Stimulated activated CD8-positive, alpha-beta memory T cell treated with anti-CD3 and anti-CD28 coated beads, Interleukin-15, amount 100 ng/mL, for 24 hours (primary cell): Measurements from ENCODE around the gene VPS25.
"Not testable (repeated sequence)": the region's sequence is repeated elsewhere in the genome, so short reads cannot be mapped to it uniquely, and the experiment has no call there.

Experiments used
- DNase-seq: peaks from one replicate; pipeline ENCODE4 v3.0.0-alpha.2; 2020; ENCODE audit warnings: low read depth

Gene VPS25

GRCh38 chr17:42773290-42774035 is at the start of gene VPS25:
Gene VPS25, plus strand, starts transcription at chr17:42773449. Its CDS starts 27 bp downstream, at chr17:42773476.
- DNase-seq, result peak; percentile 47

- DNase-seq, result no peak
Observed at GRCh38 chr17:42723636-42724035, 49.6 kb upstream of the VPS25 start.

- no peak for DNase-seq
Observed at GRCh38 chr17:42725143-42725542, 48.1 kb upstream of the VPS25 start.

GRCh38 chr17:42740699-42741098 is 32.5 kb upstream of the VPS25 start:
- DNase-seq, result no peak

GRCh38 chr17:42742916-42743315 is 30.3 kb upstream of the VPS25 start:
- not testable (repeated sequence) for DNase-seq

- DNase-seq, result no peak
Observed at GRCh38 chr17:42743595-42744282, 29.5 kb upstream of the VPS25 start.

GRCh38 chr17:42744283-42744805 is 28.9 kb upstream of the VPS25 start:
- DNase-seq, result peak; percentile 25

- DNase-seq, result peak; percentile 82
Observed at GRCh38 chr17:42744806-42745617, 28.2 kb upstream of the VPS25 start, which contains the start of gene EZH1. Gene EZH1, minus strand, starts transcription at chr17:42745040. Its CDS starts 16,099 bp downstream, at chr17:42728941.

GRCh38 chr17:42748202-42748907 is 24.9 kb upstream of the VPS25 start:
- no peak for DNase-seq

GRCh38 chr17:42748908-42749798 is 24.1 kb upstream of the VPS25 start:
- DNase-seq, result no peak

- no peak for DNase-seq
Observed at GRCh38 chr17:42750739-42751344, 22.4 kb upstream of the VPS25 start.

- no peak for DNase-seq
Observed at GRCh38 chr17:42751628-42752027, 21.6 kb upstream of the VPS25 start.

- DNase-seq, result no peak
Observed at GRCh38 chr17:42754782-42755181, 18.5 kb upstream of the VPS25 start.

- no peak for DNase-seq
Observed at GRCh38 chr17:42759982-42760651, 13.1 kb upstream of the VPS25 start.

GRCh38 chr17:42760652-42761581 is 12.3 kb upstream of the VPS25 start, which contains the start of gene RAMP2:
Gene RAMP2, plus strand, starts transcription at chr17:42761227. Its CDS starts 35 bp downstream, at chr17:42761262.
- DNase-seq, result no peak

GRCh38 chr17:42761638-42762037 is 11.6 kb upstream of the VPS25 start:
- DNase-seq, result no peak

- DNase-seq, result no peak
Observed at GRCh38 chr17:42766124-42766523, 7.1 kb upstream of the VPS25 start.

- DNase-seq, result no peak
Observed at GRCh38 chr17:42767512-42767911, 5.7 kb upstream of the VPS25 start.
